WI38 (cell line): ENCODE results near the gene PITPNB.

Source experiments
- H3K4me3 ChIP-seq: 2 replicates; pipeline ENCODE4 v1.5.1; 2011; ENCODE audit warnings: low read depth, mild to moderate bottlenecking, control low read depth, low read length
- TF ChIP-seq, protein P1 (sequence below): IDR thresholded peaks from 2 replicates; pipeline ENCODE4 v1.5.1; 2012; ENCODE audit warnings: low read depth, mild to moderate bottlenecking, control low read depth, low read length

Gene PITPNB

GRCh38 chr22:27892064-27892463 is 27.0 kb downstream of the PITPNB start:
- TF ChIP-seq, protein P1, sequence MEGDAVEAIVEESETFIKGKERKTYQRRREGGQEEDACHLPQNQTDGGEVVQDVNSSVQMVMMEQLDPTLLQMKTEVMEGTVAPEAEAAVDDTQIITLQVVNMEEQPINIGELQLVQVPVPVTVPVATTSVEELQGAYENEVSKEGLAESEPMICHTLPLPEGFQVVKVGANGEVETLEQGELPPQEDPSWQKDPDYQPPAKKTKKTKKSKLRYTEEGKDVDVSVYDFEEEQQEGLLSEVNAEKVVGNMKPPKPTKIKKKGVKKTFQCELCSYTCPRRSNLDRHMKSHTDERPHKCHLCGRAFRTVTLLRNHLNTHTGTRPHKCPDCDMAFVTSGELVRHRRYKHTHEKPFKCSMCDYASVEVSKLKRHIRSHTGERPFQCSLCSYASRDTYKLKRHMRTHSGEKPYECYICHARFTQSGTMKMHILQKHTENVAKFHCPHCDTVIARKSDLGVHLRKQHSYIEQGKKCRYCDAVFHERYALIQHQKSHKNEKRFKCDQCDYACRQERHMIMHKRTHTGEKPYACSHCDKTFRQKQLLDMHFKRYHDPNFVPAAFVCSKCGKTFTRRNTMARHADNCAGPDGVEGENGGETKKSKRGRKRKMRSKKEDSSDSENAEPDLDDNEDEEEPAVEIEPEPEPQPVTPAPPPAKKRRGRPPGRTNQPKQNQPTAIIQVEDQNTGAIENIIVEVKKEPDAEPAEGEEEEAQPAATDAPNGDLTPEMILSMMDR: no peak
- H3K4me3 ChIP-seq: no peak overlapping the region

GRCh38 chr22:27888310-27888709 is 30.7 kb downstream of the PITPNB start:
- no peak overlapping the region for H3K4me3 ChIP-seq
- TF ChIP-seq, protein P1: no peak

DNA sequence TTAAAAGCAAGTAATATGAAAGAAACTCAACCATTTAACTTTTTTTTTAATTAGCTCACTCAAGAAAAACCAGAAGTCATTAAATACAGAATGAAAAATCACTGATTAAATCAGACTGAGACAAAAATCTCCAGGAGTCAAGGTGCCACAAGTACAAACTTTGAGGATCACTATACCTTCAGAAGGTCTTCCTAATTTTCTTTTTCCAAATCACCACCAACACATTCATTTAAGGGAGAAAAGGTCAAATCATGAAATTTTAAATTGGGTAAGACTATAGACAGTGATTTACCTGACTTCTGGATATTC is 32.3 kb downstream of the PITPNB start:
- TF ChIP-seq, protein P1: no peak

DNA sequence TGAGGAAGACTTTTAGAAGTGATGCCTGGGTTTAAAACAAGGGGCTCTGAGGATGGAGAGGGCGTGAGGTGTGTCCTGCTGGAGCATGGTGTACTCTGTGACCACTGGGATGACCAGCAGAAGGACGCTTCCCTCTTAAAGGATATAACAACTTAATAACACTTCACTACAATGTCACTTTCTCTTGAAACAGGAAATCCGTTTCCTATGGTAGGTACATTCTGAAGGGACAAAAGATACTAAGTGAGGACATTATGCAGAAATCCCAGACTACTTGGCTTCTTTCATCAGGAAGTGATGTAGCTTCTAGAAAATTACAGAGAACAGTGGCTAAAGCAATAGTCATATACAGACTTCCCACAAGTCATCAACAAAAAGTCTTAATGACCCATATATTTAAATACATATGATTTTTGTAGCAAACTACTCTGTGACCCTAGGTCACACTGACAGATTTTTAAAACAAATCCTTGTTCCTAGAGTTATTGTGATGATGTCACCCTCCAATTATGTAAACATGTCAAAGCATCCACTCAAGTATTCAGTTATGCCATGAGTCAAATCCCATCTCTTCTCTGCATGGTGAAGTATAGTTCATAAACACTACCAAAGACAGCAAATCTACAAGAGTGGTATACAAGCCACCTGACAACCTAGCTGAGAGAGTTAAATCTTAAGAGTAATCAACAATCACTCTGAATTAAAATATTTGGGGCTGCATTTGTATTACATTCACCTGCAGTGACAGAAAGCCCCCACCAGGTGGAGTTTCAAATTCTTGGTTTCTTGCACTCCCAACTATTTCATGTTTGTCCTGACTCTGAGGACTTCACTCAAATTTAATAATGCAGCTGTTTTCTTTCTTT is 32.8 kb downstream of the PITPNB start:
- H3K4me3 ChIP-seq: no peak overlapping the region
- TF ChIP-seq, protein P1: peak; percentile 70

More for the DNA sequence above, 32.3 kb downstream of the PITPNB start:
- H3K4me3 ChIP-seq: no peak overlapping the region

- no peak overlapping the region for H3K4me3 ChIP-seq
- TF ChIP-seq, protein P1: no peak
These were observed 35.3 kb downstream of the PITPNB start for GRCh38 chr22:27883656-27884350.

DNA sequence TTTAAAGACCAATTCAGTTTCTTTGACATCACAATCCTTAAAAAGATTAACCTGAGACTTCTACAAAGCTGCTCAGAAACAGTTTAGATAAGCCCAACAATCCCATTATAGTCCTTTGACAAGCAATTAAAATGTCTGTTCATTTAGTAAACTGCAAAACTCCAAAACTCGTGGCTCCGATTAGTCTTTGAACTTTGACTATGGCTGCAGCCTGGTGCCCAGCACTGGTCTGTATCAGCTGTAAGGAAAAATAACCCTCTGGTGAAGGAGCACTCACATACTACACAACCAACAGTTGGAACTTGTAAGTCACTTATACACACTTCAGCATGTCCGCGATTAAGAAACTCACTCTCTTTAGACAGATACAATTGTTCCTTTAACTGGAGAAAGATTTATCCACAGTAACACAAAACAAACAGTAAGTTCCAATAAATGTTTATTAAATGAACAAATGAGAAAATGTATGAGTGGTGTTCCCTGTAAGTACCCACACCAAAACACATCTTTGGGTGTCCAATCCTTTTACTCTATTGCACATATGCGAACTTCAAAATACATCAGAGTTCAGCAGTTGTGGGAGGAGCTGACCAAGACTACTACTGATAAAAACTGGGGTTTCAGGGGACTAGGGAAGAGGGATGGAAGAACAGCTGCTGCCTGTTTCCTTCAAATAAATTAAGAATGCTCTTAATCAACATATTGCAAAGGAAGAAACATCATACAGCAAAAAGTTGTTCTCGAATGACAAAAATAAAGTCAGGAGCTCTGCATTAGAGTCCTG is 36.4 kb downstream of the PITPNB start:
- H3K4me3 ChIP-seq: no peak overlapping the region
- TF ChIP-seq, protein P1: no peak

- TF ChIP-seq, protein P1: no peak
- H3K4me3 ChIP-seq: no peak overlapping the region
These were observed 37.6 kb downstream of the PITPNB start for GRCh38 chr22:27881421-27881820.
